K562 (cell line): Measurements from ENCODE around the gene TBX1. TPM values are rescaled to one million over a fixed set of nuclear protein-coding genes. Genes with fewer than 3 reads are reported as not detected.

Source experiments
- CEBPB ChIP-seq: fragments of 450-650 bp; IDR thresholded peaks from 2 replicates; pipeline ENCODE4 v1.6.1; 2016; ENCODE audit warnings: missing genetic modification characterization, missing compliant biosample characterization
- ETV6 ChIP-seq, 3 experiments: fragments of 150-350 bp in 1 of 3; sonication (generic) in 1 of 3; formaldehyde crosslinking in 1 of 3; IDR thresholded peaks; 2 replicates each; pipeline versions ENCODE4 v1.6.1 to v1.8.0; 2014 to 2022; ENCODE audit warnings: borderline replicate concordance in 2 of 3, low read depth in 2 of 3, antibody characterized with exemption in 1 of 3, low read length in 1 of 3, mild to moderate bottlenecking in 1 of 3, missing genetic modification reagents in 1 of 3
- HDAC3 ChIP-seq: fragments of 450-650 bp; IDR thresholded peaks from 2 replicates; pipeline ENCODE4 v1.6.1; 2018; ENCODE audit warnings: borderline replicate concordance, mild to moderate bottlenecking, moderate library complexity; ENCODE audit not compliant: partially characterized antibody
- HOXB6 ChIP-seq: fragments of 250-450 bp; sonication (Bioruptor Pico); IDR thresholded peaks from 2 replicates; pipeline ENCODE4 v1.5.1; 2022; ENCODE audit warnings: mild to moderate bottlenecking, borderline replicate concordance
- KLF13 ChIP-seq: fragments of 450-650 bp; IDR thresholded peaks from 2 replicates; pipeline ENCODE4 v1.6.1; 2016; ENCODE audit warnings: missing genetic modification characterization, low read depth, mild to moderate bottlenecking, missing compliant biosample characterization, moderate library complexity, borderline replicate concordance
- NRF1 ChIP-seq, 2 experiments: fragments of 450-650 bp; IDR thresholded peaks in 1 of 2; conservative IDR thresholded peaks in 1 of 2; 2 replicates each; pipeline ENCODE4 v1.6.1; 2014; ENCODE audit warnings: mild to moderate bottlenecking in 2 of 2
- PTBP1 ChIP-seq: fragments of 200-400 bp; formaldehyde crosslinking; IDR thresholded peaks from 2 replicates; pipeline ENCODE4 v1.6.1; 2017; ENCODE audit warnings: low read depth, low read length
- RAD21 ChIP-seq, 2 experiments: fragments of 250-450 bp in 1 of 2; fragments of 450-650 bp in 1 of 2; sonication (Bioruptor Pico) in 1 of 2; formaldehyde crosslinking in 1 of 2; IDR thresholded peaks in 1 of 2; conservative IDR thresholded peaks in 1 of 2; 2 replicates each; pipeline versions ENCODE4 v1.4.0 to v1.8.0; 2020 to 2022; ENCODE audit warnings: mild to moderate bottlenecking in 2 of 2, moderate library complexity in 1 of 2
- SIN3A ChIP-seq, 2 experiments: fragments of 150-350 bp in 1 of 2; IDR thresholded peaks; 2 replicates each; pipeline ENCODE4 v1.6.1; 2011 to 2016; ENCODE audit warnings: borderline replicate concordance in 2 of 2, low read depth in 2 of 2, low read length in 2 of 2, mild to moderate bottlenecking in 2 of 2, moderate library complexity in 2 of 2; ENCODE audit not compliant: control insufficient read depth in 1 of 2
- SMARCA5 ChIP-seq: fragments of 450-650 bp; IDR thresholded peaks from 2 replicates; pipeline ENCODE4 v1.6.1; 2016
- SNRNP70 ChIP-seq: fragments of 200-400 bp; formaldehyde crosslinking; optimal IDR thresholded peaks from 2 replicates; pipeline ENCODE3; 2017; ENCODE audit warnings: low read depth, low read length
- SREBF2 ChIP-seq: sonication (generic); formaldehyde crosslinking; IDR thresholded peaks from 2 replicates; pipeline ENCODE4 v1.4.0; 2020; ENCODE audit warnings: mild to moderate bottlenecking, missing genetic modification reagents
- XRCC3 ChIP-seq: fragments of 450-650 bp; IDR thresholded peaks from 2 replicates; pipeline ENCODE4 v1.6.1; 2017; ENCODE audit warnings: mild to moderate bottlenecking, moderate library complexity
- ZNF408 ChIP-seq: fragments of 250-450 bp; sonication (Bioruptor Pico); IDR thresholded peaks from 2 replicates; pipeline ENCODE4 v1.4.0; 2020; ENCODE audit warnings: low read depth, mild to moderate bottlenecking, moderate library complexity
- polyA plus RNA-seq, 8 experiments: library from polyadenylated mRNA; depleted of rRNA in 4 of 8; stranded (reverse) in 5 of 8; unstranded in 3 of 8; fragments of >200 nt; fragmentation: Nextera tagmentation in 2 of 8; fragmentation: Illumina TruSeq in 1 of 8; extraction: Ambion mirVana in 2 of 8; extraction: Trizol in 1 of 8; gene quantifications; 2 replicates each; pipeline versions ENCODE4 v1.2.1 to v1.2.3, GENCODE V29; 2011 to 2014; ENCODE audit warnings: inconsistent platforms in 1 of 8, missing spikeins in 1 of 8
- total RNA-seq, 7 experiments: library from RNA; depleted of rRNA in 6 of 7; stranded (reverse); fragments of >200 nt in 6 of 7; fragmentation: Illumina TruSeq in 2 of 7; extraction: Trizol in 2 of 7; gene quantifications; 2 replicates each; pipeline versions ENCODE4 v1.2.1 to v1.2.3, GENCODE V29; 2011 to 2021; ENCODE audit warnings: low replicate concordance in 1 of 7
- TF ChIP-seq, protein P1 (sequence below), 2 experiments: fragments of 450-650 bp in 1 of 2; sonication (generic) in 1 of 2; formaldehyde crosslinking in 1 of 2; IDR thresholded peaks in 1 of 2; conservative IDR thresholded peaks in 1 of 2; 2 replicates each; pipeline versions ENCODE4 v1.6.1 to v1.8.1; 2016 to 2023; ENCODE audit warnings: mild to moderate bottlenecking in 2 of 2, moderate library complexity in 2 of 2, inconsistent platforms in 1 of 2, missing genetic modification reagents in 1 of 2
- TF ChIP-seq, protein P2 (sequence below): fragments of 250-450 bp; sonication (Bioruptor Pico); IDR thresholded peaks from 2 replicates; pipeline ENCODE4 v1.9.0; 2021; ENCODE audit warnings: mild to moderate bottlenecking
- TF ChIP-seq, protein P3 (sequence below): fragments of 450-650 bp; IDR thresholded peaks from 2 replicates; pipeline ENCODE4 v1.6.1; 2016; ENCODE audit warnings: borderline replicate concordance
- TF ChIP-seq, protein P4 (sequence below): sonication (generic); formaldehyde crosslinking; IDR thresholded peaks from 2 replicates; pipeline ENCODE4 v1.8.1; 2023; ENCODE audit warnings: mild to moderate bottlenecking, missing genetic modification reagents

Gene TBX1
- total and polyA plus RNA-seq, 9 of the 15 experiments (the other 6 are each of a cell fraction or from before 2014, with no cell fraction given) = 0.07 to 35.0 (median 3.9) TPM

DNA sequence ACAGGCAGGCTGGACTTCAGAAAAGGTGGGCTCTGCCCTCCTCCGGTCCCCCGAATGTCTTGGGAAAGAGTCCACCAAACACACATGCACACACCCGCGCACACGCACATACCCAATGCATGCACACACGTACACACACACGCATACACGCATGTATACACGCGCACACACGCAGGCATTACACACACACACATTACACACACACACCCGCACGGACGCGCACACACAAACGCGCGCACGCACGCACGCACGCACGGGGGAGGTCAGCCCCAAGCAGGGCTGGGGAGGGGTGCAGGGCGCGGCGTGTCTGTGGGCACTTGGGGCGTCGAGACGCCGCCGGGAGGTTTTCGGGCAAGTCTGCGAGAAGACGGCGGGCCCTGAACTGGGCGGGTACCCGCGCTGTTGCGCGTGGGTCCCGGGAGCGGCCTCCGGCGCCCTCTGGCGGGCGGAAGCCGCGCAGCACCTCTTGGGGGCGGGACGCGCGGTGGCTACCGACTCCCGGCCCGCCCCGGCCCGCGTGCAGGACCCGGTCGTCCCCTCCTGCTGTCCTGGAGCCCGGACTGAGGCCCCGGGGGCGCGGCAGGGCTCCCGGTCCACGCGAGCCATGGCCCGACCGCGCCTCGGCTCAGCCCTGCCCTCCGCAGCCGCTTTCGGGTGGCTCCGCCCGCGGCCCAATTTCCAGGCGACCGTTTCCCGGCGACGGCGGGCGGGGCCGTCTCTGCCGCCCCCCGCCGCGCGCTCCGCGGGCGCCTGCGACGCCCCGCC lies 42.7 kb upstream of the TBX1 start (continued):
- TF ChIP-seq SIN3A (IDR thresholded peaks at IDR 0.05; ENCODE audit: borderline replicate concordance in 2 of 2, control insufficient read depth in 1 of 2, low read depth in 2 of 2, low read length in 2 of 2) = peak in 1 of 2 experiments; percentile 95; a peak in 1 of 4 replicates
- TF ChIP-seq, protein P1, sequence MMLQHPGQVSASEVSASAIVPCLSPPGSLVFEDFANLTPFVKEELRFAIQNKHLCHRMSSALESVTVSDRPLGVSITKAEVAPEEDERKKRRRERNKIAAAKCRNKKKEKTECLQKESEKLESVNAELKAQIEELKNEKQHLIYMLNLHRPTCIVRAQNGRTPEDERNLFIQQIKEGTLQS (IDR thresholded peaks at IDR 0.05) = no peak
- TF ChIP-seq, protein P1 (CRISPR knock-in tag; conservative IDR thresholded peaks at IDR 0.05) = peak; percentile 89
- 0 out of 2 replicates have a peak, but pooled peaks have one; percentile 83 for TF ChIP-seq HOXB6 (CRISPR knock-in tag)
- peak; percentile 75; the same call in 1 of the 2 replicates for TF ChIP-seq PTBP1
- peak; percentile 99; the same call in 1 of the 2 replicates for TF ChIP-seq KLF13 (tag)
- TF ChIP-seq HDAC3 = no peak
- peak; percentile 97 for TF ChIP-seq SMARCA5
- no peak for TF ChIP-seq SREBF2 (CRISPR knock-in tag)
- peak in 1 of 2 experiments; percentile 4; a peak in 1 of 4 replicates for TF ChIP-seq ETV6 (IDR thresholded peaks at IDR 0.05; ENCODE audit: borderline replicate concordance in 1 of 2, low read depth in 2 of 2, low read length in 1 of 2)
- TF ChIP-seq ETV6 (CRISPR knock-in tag; IDR thresholded peaks at IDR 0.05; ENCODE audit: borderline replicate concordance) = no peak
- TF ChIP-seq, protein P2, sequence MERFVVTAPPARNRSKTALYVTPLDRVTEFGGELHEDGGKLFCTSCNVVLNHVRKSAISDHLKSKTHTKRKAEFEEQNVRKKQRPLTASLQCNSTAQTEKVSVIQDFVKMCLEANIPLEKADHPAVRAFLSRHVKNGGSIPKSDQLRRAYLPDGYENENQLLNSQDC (CRISPR knock-in tag) = peak; percentile 77
- 0 out of 2 replicates have a peak, but pooled peaks have one; percentile 61 for TF ChIP-seq CEBPB (tag)
- TF ChIP-seq ZNF408 = no peak
- no peak for TF ChIP-seq SNRNP70
- no peak for TF ChIP-seq XRCC3
- TF ChIP-seq, protein P3, sequence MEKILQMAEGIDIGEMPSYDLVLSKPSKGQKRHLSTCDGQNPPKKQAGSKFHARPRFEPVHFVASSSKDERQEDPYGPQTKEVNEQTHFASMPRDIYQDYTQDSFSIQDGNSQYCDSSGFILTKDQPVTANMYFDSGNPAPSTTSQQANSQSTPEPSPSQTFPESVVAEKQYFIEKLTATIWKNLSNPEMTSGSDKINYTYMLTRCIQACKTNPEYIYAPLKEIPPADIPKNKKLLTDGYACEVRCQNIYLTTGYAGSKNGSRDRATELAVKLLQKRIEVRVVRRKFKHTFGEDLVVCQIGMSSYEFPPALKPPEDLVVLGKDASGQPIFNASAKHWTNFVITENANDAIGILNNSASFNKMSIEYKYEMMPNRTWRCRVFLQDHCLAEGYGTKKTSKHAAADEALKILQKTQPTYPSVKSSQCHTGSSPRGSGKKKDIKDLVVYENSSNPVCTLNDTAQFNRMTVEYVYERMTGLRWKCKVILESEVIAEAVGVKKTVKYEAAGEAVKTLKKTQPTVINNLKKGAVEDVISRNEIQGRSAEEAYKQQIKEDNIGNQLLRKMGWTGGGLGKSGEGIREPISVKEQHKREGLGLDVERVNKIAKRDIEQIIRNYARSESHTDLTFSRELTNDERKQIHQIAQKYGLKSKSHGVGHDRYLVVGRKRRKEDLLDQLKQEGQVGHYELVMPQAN = peak; percentile 90
- peak in 1 of 2 experiments; percentile 100; a peak in 2 of 4 replicates for TF ChIP-seq RAD21 (CRISPR knock-in tag; conservative IDR thresholded peaks at IDR 0.05 in 1 of 2, IDR thresholded peaks at IDR 0.05 in 1 of 2)
- TF ChIP-seq, protein P4, sequence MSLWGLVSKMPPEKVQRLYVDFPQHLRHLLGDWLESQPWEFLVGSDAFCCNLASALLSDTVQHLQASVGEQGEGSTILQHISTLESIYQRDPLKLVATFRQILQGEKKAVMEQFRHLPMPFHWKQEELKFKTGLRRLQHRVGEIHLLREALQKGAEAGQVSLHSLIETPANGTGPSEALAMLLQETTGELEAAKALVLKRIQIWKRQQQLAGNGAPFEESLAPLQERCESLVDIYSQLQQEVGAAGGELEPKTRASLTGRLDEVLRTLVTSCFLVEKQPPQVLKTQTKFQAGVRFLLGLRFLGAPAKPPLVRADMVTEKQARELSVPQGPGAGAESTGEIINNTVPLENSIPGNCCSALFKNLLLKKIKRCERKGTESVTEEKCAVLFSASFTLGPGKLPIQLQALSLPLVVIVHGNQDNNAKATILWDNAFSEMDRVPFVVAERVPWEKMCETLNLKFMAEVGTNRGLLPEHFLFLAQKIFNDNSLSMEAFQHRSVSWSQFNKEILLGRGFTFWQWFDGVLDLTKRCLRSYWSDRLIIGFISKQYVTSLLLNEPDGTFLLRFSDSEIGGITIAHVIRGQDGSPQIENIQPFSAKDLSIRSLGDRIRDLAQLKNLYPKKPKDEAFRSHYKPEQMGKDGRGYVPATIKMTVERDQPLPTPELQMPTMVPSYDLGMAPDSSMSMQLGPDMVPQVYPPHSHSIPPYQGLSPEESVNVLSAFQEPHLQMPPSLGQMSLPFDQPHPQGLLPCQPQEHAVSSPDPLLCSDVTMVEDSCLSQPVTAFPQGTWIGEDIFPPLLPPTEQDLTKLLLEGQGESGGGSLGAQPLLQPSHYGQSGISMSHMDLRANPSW (CRISPR knock-in tag) = peak; percentile 99; the same call in 1 of the 2 replicates
- TF ChIP-seq NRF1 (conservative IDR thresholded peaks at IDR 0.05 in 1 of 2, IDR thresholded peaks at IDR 0.05 in 1 of 2) = peak; percentile 78 to 82
